Caco-2 (cell line): ENCODE data around the gene PRPSAP1. TPM values are rescaled to one million over a fixed set of nuclear protein-coding genes. Genes with fewer than 3 reads are reported as not detected.

Source experiments
- BruUV-seq: library from RNA; stranded (reverse); fragments of 400-500 nt; replicated peaks from 2 replicates; lab custom pipeline; 2021; lab: Mats Ljungman, UMichigan
- CTCF ChIA-PET: fragments of 300-600 bp; sonication (Branson Sonifier 250); formaldehyde crosslinking; loops from one replicate; lab custom pipeline; 2022; ENCODE audit warnings: antibody characterized with exemption; lab: Charles Lee
- POLR2A ChIA-PET: fragments of 300-600 bp; sonication (Branson Sonifier 250); formaldehyde crosslinking; loops from one replicate; lab custom pipeline; 2022; ENCODE audit warnings: antibody characterized with exemption; lab: Charles Lee
- DNase-seq, 2 experiments: peaks; one replicate each; pipeline versions ENCODE4 v3.0.0 to v3.0.0-alpha.2; 2020 to 2022
- H3K27me3 ChIP-seq: replicated peaks from 2 replicates; pipeline ENCODE4 v1.6.0; 2011; ENCODE audit warnings: low read length; ENCODE audit not compliant: control insufficient read depth, insufficient read depth
- H3K36me3 ChIP-seq: 2 replicates; pipeline ENCODE4 v1.5.1; 2011; ENCODE audit warnings: low read length; ENCODE audit not compliant: control insufficient read depth, insufficient read depth
- H3K4me1 ChIP-seq: fragments of 250-450 bp; sonication (Bioruptor Pico); 2 replicates; pipeline ENCODE4 v1.5.1; 2020; ENCODE audit warnings: mild to moderate bottlenecking
- H3K4me3 ChIP-seq: 2 replicates; pipeline ENCODE4 v1.5.1; 2011; ENCODE audit warnings: low read depth, mild to moderate bottlenecking, control low read depth, low read length
- H3K9me3 ChIP-seq: fragments of 250-450 bp; sonication (Bioruptor Pico); 2 replicates; pipeline ENCODE4 v1.5.1; 2020; ENCODE audit warnings: mild to moderate bottlenecking, moderate library complexity
- H3K27ac Mint-ChIP-seq: one replicate; pipeline ENCODE4 v1.8.0; 2022; ENCODE audit warnings: mixed read lengths; ENCODE audit not compliant: unreplicated experiment
- H3K27me3 Mint-ChIP-seq: one replicate; pipeline ENCODE4 v1.8.0; 2022; ENCODE audit warnings: mixed read lengths; ENCODE audit not compliant: insufficient read depth, unreplicated experiment
- H3K36me3 Mint-ChIP-seq: one replicate; pipeline ENCODE4 v1.8.0; 2022; ENCODE audit warnings: mild to moderate bottlenecking, mixed read lengths; ENCODE audit not compliant: insufficient read depth, unreplicated experiment
- H3K4me1 Mint-ChIP-seq: one replicate; pipeline ENCODE4 v1.8.0; 2022; ENCODE audit warnings: low read depth, mixed read lengths; ENCODE audit not compliant: unreplicated experiment
- H3K4me3 Mint-ChIP-seq: one replicate; pipeline ENCODE4 v1.8.0; 2022; ENCODE audit warnings: mild to moderate bottlenecking, moderate library complexity, mixed read lengths; ENCODE audit not compliant: unreplicated experiment
- H3K9me3 Mint-ChIP-seq: one replicate; pipeline ENCODE4 v1.8.0; 2022; ENCODE audit warnings: mixed read lengths; ENCODE audit not compliant: unreplicated experiment
- CTCF ChIP-seq, 2 experiments: fragments of 200-600 bp in 1 of 2; IDR thresholded peaks; 1 replicate in 1 of 2; 2 replicates in 1 of 2; pipeline versions ENCODE4 v1.5.1 to v1.8.0; 2011 to 2022; ENCODE audit warnings: antibody characterized with exemption in 1 of 2, control low read depth in 1 of 2, inconsistent platforms in 1 of 2, low read depth in 1 of 2, low read length in 1 of 2, mild to moderate bottlenecking in 1 of 2, moderate library complexity in 1 of 2; ENCODE audit not compliant: insufficient read depth in 1 of 2, severe bottlenecking in 1 of 2, unreplicated experiment in 1 of 2
- intact Hi-C: fragments of 100-400 bp; cut with micrococcal nuclease; formaldehyde crosslinking; loops from one replicate; pipeline ENCODE4 v1.10.0; 2022; ENCODE audit not compliant: unreplicated experiment
- total RNA-seq: library from RNA; stranded (reverse); gene quantifications from 2 replicates; pipeline ENCODE4 v1.2.3, GENCODE V29; 2022

Gene PRPSAP1
- total RNA-seq, 1 experiment from 2014 or later: 87.6 TPM

- TF ChIP-seq CTCF (IDR thresholded peaks at IDR 0.05; ENCODE audit: insufficient read depth in 1 of 2, low read depth in 1 of 2, low read length in 1 of 2, severe bottlenecking in 1 of 2, unreplicated experiment in 1 of 2): no peak
- Mint-ChIP-seq H3K27me3 (no peaks in the 10 kb centered on the region), H3K27ac (no peak overlapping the region), H3K4me3 (no peak overlapping the region), H3K36me3 (peaks cover 10% of the 10 kb centered on the region), H3K9me3 (no peaks in the 10 kb centered on the region), H3K4me1 (peaks cover 7% of the 10 kb centered on the region)
- Histone ChIP-seq H3K36me3 (no peaks in the 10 kb centered on the region), H3K4me3 (no peak overlapping the region), H3K4me1 (peaks cover 5% of the 10 kb centered on the region), H3K27me3 (no peaks in the 10 kb centered on the region), H3K9me3 (no peaks in the 10 kb centered on the region)
- no peak for DNase-seq
- intact Hi-C loops: no loop called here
- no TSS peak for BruUV-seq
- POLR2A ChIA-PET: interaction anchor here (0.6 kb wide), 1 partner anchor 9 kb away, joined by 3 read pairs; no protein-coding TSS in a partner anchor
- CTCF ChIA-PET: interaction anchor here (0.6 to 1.7 kb wide), 5 partner anchors 8 to 32 kb away, joined by 3 to 15 read pairs (median 5); partner anchors contain the start of genes PRPSAP1 and SPHK1
Measured at GRCh38 chr17:76366247-76366646, 12.5 kb upstream of the PRPSAP1 start.

- H3K36me3 Mint-ChIP-seq: peaks cover 9% of the 10 kb centered on the region
- no peaks in the 10 kb centered on the region for H3K27me3 Mint-ChIP-seq
- no peaks in the 10 kb centered on the region for H3K9me3 Mint-ChIP-seq
- no peak for DNase-seq
- TF ChIP-seq CTCF (IDR thresholded peaks at IDR 0.05; ENCODE audit: insufficient read depth in 1 of 2, low read depth in 1 of 2, low read length in 1 of 2, severe bottlenecking in 1 of 2, unreplicated experiment in 1 of 2): peak in 1 of 2 experiments; percentile 26
- BruUV-seq: no TSS peak
- no peak overlapping the region for H3K4me3 ChIP-seq
- no peak overlapping the region for H3K27ac Mint-ChIP-seq
- H3K9me3 ChIP-seq: no peaks in the 10 kb centered on the region
- H3K4me1 Mint-ChIP-seq: peaks cover 5% of the 10 kb centered on the region
- no peaks in the 10 kb centered on the region for H3K36me3 ChIP-seq
- POLR2A ChIA-PET: no interaction called here
- peaks cover 5% of the 10 kb centered on the region for H3K4me1 ChIP-seq
- CTCF ChIA-PET: interaction anchor here (0.5 to 1.7 kb wide), 7 partner anchors 8 to 233 kb away, joined by 3 to 15 read pairs (median 3); partner anchors contain the start of genes PRPSAP1 and SPHK1
- intact Hi-C loops: no loop called here
- H3K4me3 Mint-ChIP-seq: no peak overlapping the region
- no peaks in the 10 kb centered on the region for H3K27me3 ChIP-seq
Measured at GRCh38 chr17:76365256-76365903, 11.7 kb upstream of the PRPSAP1 start.

GRCh38 chr17:76363107-76363842 is 9.6 kb upstream of the PRPSAP1 start:
- no peak overlapping the region for H3K4me3 Mint-ChIP-seq
- no peak for TF ChIP-seq CTCF (IDR thresholded peaks at IDR 0.05; ENCODE audit: insufficient read depth in 1 of 2, low read depth in 1 of 2, low read length in 1 of 2, severe bottlenecking in 1 of 2, unreplicated experiment in 1 of 2)

More at GRCh38 chr17:76363107-76363842, 9.6 kb upstream of the PRPSAP1 start:
- H3K4me1 ChIP-seq: peaks cover 5% of the 10 kb centered on the region
- no peaks in the 10 kb centered on the region for H3K4me1 Mint-ChIP-seq
- peaks cover 5% of the 10 kb centered on the region for H3K36me3 Mint-ChIP-seq
- H3K9me3 ChIP-seq: no peaks in the 10 kb centered on the region
- H3K27ac Mint-ChIP-seq: no peak overlapping the region
- H3K4me3 ChIP-seq: no peak overlapping the region
- no peaks in the 10 kb centered on the region for H3K27me3 ChIP-seq
- ChIA-PET CTCF (interaction anchor here (0.6 kb wide), 1 partner anchor 580 kb away, joined by 3 read pairs; no protein-coding TSS in a partner anchor), POLR2A (no interaction called here)
- no peak for DNase-seq
- BruUV-seq: no TSS peak
- H3K9me3 Mint-ChIP-seq: no peaks in the 10 kb centered on the region
- no peaks in the 10 kb centered on the region for H3K36me3 ChIP-seq
- no peaks in the 10 kb centered on the region for H3K27me3 Mint-ChIP-seq
- intact Hi-C loops: no loop called here
